Heart left ventricle (tissue), 13 donors: ENCODE data around the gene GNPDA1.
"Not testable (repeated sequence)": the region's sequence is repeated elsewhere in the genome, so short reads cannot be mapped to it uniquely, and the experiment has no call there.

Source experiments
- POLR2A ChIP-seq, 2 donors: fragments of 450-650 bp; IDR thresholded peaks; one replicate each; pipeline ENCODE4 v1.6.1; 2017; ENCODE audit warnings: antibody characterized with exemption in 2 of 2, mild to moderate bottlenecking in 2 of 2, moderate library complexity in 2 of 2
- TF ChIP-seq, protein P1 (sequence below), 12 donors: fragments of 200-600 bp; sonication (generic) in 4 of 12; IDR thresholded peaks; one replicate each; pipeline versions ENCODE4 v1.5.0 to v1.8.0; 2018 to 2022; ENCODE audit warnings: antibody characterized with exemption in 12 of 12, mild to moderate bottlenecking in 5 of 12
- donor health status: ischemic (EF 13 %, LVEDD 7.1; RV severe dilation, severe dysfunction).
- donor health status: DM: no; HTN: yes; CAD: no.
- donor health status: DM: no; HTN: no; CAD: no.
- donor health status: ischemic (EF 25% LVEDD 6.9; RV normal size, moderate dysfunction).
- donor health status: ischemic (EF 25% LVEDD 5.7; RV mildly dilated, moderate dysfunction).
- donor health status: ischemic (EF 35%, LVEDD 5.7; RV mildly dilated, moderate dysfunction).
- donor health status: nonischemic (EF 11% LVEDD 7.7; RV severe dilation, severe dysfunction).
- donor health status: DM: yes; HTN: yes; CAD: no.
- donor health status: PGD.
- donor health status: ischemic (EF 29% LVEDD 5.4; RV normal size, mild dysfunction).
- donor health status: nonischemic (EF 23%, LVEDD 6.1; RV moderate dilation, normal function).

DNA sequence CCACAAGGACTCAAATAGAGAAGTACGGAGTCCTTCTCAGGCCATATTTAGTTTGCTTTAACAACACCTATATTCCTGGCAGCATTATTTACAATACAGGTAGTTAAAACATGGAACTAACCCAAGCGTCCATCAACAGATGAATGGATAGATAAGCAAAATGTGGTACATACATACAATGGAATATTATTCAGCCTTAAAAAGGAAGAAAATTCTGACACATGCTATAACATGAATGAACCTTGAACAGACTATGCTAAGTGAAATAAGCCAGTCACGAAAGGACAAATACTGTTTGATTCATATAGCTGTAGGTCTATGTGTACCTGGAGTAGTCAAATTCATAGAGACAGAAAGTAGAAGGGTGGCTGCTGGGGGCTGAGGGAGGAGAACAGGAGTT is 24.8 kb upstream of the GNPDA1 start:
- TF ChIP-seq, protein P1, sequence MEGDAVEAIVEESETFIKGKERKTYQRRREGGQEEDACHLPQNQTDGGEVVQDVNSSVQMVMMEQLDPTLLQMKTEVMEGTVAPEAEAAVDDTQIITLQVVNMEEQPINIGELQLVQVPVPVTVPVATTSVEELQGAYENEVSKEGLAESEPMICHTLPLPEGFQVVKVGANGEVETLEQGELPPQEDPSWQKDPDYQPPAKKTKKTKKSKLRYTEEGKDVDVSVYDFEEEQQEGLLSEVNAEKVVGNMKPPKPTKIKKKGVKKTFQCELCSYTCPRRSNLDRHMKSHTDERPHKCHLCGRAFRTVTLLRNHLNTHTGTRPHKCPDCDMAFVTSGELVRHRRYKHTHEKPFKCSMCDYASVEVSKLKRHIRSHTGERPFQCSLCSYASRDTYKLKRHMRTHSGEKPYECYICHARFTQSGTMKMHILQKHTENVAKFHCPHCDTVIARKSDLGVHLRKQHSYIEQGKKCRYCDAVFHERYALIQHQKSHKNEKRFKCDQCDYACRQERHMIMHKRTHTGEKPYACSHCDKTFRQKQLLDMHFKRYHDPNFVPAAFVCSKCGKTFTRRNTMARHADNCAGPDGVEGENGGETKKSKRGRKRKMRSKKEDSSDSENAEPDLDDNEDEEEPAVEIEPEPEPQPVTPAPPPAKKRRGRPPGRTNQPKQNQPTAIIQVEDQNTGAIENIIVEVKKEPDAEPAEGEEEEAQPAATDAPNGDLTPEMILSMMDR (IDR thresholded peaks at IDR 0.05) = not testable (repeated sequence)
- TF ChIP-seq POLR2A (IDR thresholded peaks at IDR 0.05) = not testable (repeated sequence)
